Pancreas (tissue), 10 donors: ENCODE measurements around the gene CES3. TPM values are rescaled to one million over a fixed set of nuclear protein-coding genes. Genes with fewer than 3 reads are reported as not detected.
A peak's percentile ranks its signal among the peaks of the same experiment; 100 is the strongest.

Experiments used
- ATAC-seq, 4 donors: fragments of 200-7000 bp; cut with Tn5 transposase; one replicate each; pipeline versions ENCODE4 v1.8.0 to v1.9.1; 2020; ENCODE audit warnings: mild to moderate bottlenecking in 4 of 4, moderate library complexity in 4 of 4
- DNase-seq, 6 donors: peaks; one replicate each; pipeline ENCODE4 v3.0.0-alpha.2; 2020
- FAIRE-seq: peaks from 2 replicates; lab custom pipeline; 2012; peaks lifted over from hg19 to GRCh38; lab: Jason Lieb, UNC
- H3K27ac ChIP-seq, 4 donors: fragments of 200-600 bp; sonication (generic); 1 replicate in 3 of 4; 2 replicates in 1 of 4; pipeline versions ENCODE4 v1.5.0 to v1.8.0; 2020
- H3K27me3 ChIP-seq, 4 donors: fragments of 200-600 bp; one replicate each; pipeline ENCODE4 v1.8.0; 2021
- H3K36me3 ChIP-seq, 3 donors: fragments of 200-600 bp; sonication (generic) in 1 of 3; one replicate each; pipeline versions ENCODE4 v1.5.0 to v1.8.0; 2020 to 2021
- H3K4me1 ChIP-seq, 3 donors: fragments of 200-600 bp; one replicate each; pipeline ENCODE4 v1.8.0; 2021
- H3K4me3 ChIP-seq, 4 donors: fragments of 200-600 bp; sonication (generic) in 2 of 4; one replicate each; pipeline versions ENCODE4 v1.5.0 to v1.8.0; 2020 to 2021
- H3K9me3 ChIP-seq, 4 donors: fragments of 200-600 bp; one replicate each; pipeline ENCODE4 v1.8.0; 2021
- WGBS, 2 donors: extraction: QIAGEN DNeasy Blood & Tissue Kit; methylation state at CpG; one replicate each; pipeline ENCODE4 v1.1.7; 2013; 5-methylcytosine and 5-hydroxymethylcytosine counted together
- intact Hi-C, 3 donors: fragments of 100-400 bp; cut with DNase I; formaldehyde crosslinking; loops; one replicate each; pipeline versions ENCODE4 v1.11.1 to v1.14.2; 2022
- polyA plus RNA-seq, 2 donors: library from polyadenylated mRNA; stranded (reverse); fragments of 200-250 nt; gene quantifications; one replicate each; pipeline ENCODE4 v1.2.3, GENCODE V29; 2013
- total RNA-seq, 6 donors: library from RNA; stranded (reverse); fragmentation: NEBNext Ultra II Directional in 4 of 6; extraction: Animal tissue kit (Norgen Biotek cat#: 25700) in 4 of 6; gene quantifications; one replicate each; pipeline versions ENCODE4 v1.2.1 to v1.2.4, GENCODE V29; 2021 to 2023
- TF ChIP-seq, protein P1 (sequence below), 4 donors: fragments of 200-600 bp; sonication (generic) in 3 of 4; IDR thresholded peaks; one replicate each; pipeline versions ENCODE4 v1.5.0 to v1.8.0; 2021; ENCODE audit warnings: antibody characterized with exemption in 4 of 4
- donor health status: healthy with polysubstance abuse.
- donor health status: DM: no; HTN: no; CAD: no; lungs with moderate emphysema.
- donor health status: DM: no; HTN: no; CAD: no.
- donor health status: control.
- donor health status: control.
- donor health status: Bipolar disorder and iron deficiency.
- donor health status: DM: yes; HTN: yes; CAD: no.
- donor health status: DM: no; HTN: no; CAD: no.
- donor health status: DM: no; HTN: no; CAD: no.
- donor health status: DM: yes; HTN: yes; CAD: no.

CES3 gene
- total and polyA plus RNA-seq, 8 donors = 1.9 to 7.3 (median 5.2) TPM

DNA sequence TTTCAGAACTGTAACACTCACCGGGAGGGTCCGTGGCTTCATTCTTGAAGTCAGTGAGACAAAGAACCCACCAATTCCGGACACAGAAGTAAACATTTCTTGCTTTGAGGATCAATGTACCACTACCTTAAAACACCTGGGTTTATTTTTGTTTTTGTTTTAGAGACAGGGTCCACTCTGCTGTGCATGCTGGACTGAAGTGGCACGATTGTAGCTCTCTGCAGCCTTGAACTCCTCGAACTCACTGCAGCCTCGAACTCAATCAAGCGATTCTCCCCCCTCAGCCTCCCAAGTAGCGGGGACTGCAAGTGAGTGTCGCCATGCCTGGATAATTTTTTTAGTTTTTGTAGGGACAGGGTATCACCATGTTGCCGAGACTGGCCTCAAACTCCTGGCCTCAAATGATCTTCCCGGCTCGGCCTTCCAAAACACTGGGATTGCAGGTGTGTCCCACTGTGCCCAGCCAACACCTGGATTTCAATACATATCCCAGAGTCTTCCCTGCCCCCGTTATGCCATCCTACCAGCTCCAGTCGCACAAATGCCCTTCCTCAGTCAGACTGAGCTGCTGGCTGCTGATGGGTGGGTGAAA is 14.3 kb downstream of the CES3 start:
- no peaks in the 10 kb centered on the region for H3K27me3 ChIP-seq
- 55 to 61% methylated on average over 14 of the region's 14 CpGs for WGBS, 2 donors
- TF ChIP-seq, protein P1, sequence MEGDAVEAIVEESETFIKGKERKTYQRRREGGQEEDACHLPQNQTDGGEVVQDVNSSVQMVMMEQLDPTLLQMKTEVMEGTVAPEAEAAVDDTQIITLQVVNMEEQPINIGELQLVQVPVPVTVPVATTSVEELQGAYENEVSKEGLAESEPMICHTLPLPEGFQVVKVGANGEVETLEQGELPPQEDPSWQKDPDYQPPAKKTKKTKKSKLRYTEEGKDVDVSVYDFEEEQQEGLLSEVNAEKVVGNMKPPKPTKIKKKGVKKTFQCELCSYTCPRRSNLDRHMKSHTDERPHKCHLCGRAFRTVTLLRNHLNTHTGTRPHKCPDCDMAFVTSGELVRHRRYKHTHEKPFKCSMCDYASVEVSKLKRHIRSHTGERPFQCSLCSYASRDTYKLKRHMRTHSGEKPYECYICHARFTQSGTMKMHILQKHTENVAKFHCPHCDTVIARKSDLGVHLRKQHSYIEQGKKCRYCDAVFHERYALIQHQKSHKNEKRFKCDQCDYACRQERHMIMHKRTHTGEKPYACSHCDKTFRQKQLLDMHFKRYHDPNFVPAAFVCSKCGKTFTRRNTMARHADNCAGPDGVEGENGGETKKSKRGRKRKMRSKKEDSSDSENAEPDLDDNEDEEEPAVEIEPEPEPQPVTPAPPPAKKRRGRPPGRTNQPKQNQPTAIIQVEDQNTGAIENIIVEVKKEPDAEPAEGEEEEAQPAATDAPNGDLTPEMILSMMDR (IDR thresholded peaks at IDR 0.05) = no peak
- FAIRE-seq = no peak
- no peak overlapping the region for H3K4me3 ChIP-seq
- H3K4me1 ChIP-seq = no peaks in the 10 kb centered on the region
- H3K36me3 ChIP-seq = no peaks in the 10 kb centered on the region
- no peak for ATAC-seq
- H3K9me3 ChIP-seq = no peaks in the 10 kb centered on the region
- no peak for DNase-seq
- H3K27ac ChIP-seq = no peak overlapping the region
- intact Hi-C loops = loop anchor here (5.0 to 10.0 kb wide), 4 partner anchors 61 to 189 kb away; partner anchors contain the start of genes B3GNT9 (in 2 of the 3), CDH16 (in 1 of the 3), FBXL8 (in 1 of the 3) and HSF4 (in 1 of the 3)

DNA sequence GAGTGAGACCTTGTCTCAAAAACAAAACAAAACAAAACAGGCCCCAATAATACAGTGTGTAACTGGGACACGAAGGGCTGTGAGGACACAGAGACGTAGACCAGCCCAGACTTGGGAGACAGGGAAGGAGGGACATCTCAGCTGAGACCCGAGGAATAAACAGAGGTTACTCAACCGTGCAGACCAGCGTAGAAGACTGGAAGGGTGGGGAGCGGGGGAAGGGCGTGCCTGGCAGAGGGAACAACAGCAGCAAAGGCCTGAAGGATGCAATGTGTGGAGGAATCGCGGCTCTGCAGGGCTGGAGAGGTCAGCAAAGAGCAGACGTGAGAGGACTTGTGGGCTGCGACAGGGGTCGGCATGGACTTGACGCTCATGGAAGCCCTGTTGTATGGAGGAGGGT is 15.7 kb downstream of the CES3 start:
- Histone ChIP-seq H3K4me3 (no peak overlapping the region), H3K27ac (no peak overlapping the region), H3K36me3 (no peaks in the 10 kb centered on the region), H3K9me3 (no peaks in the 10 kb centered on the region), H3K27me3 (no peaks in the 10 kb centered on the region), H3K4me1 (no peaks in the 10 kb centered on the region)
- no peak for ATAC-seq
- DNase-seq = no peak
- intact Hi-C loops = loop anchor here (5.0 to 10.0 kb wide), 4 partner anchors 62 to 188 kb away; partner anchors contain the start of genes B3GNT9 (in 2 of the 3), CDH16 (in 1 of the 3), FBXL8 (in 1 of the 3) and HSF4 (in 1 of the 3)
- TF ChIP-seq, protein P1 (IDR thresholded peaks at IDR 0.05) = no peak
- FAIRE-seq = no peak
- WGBS, 2 donors = 36 to 43% methylated on average over 13 of the region's 13 CpGs

DNA sequence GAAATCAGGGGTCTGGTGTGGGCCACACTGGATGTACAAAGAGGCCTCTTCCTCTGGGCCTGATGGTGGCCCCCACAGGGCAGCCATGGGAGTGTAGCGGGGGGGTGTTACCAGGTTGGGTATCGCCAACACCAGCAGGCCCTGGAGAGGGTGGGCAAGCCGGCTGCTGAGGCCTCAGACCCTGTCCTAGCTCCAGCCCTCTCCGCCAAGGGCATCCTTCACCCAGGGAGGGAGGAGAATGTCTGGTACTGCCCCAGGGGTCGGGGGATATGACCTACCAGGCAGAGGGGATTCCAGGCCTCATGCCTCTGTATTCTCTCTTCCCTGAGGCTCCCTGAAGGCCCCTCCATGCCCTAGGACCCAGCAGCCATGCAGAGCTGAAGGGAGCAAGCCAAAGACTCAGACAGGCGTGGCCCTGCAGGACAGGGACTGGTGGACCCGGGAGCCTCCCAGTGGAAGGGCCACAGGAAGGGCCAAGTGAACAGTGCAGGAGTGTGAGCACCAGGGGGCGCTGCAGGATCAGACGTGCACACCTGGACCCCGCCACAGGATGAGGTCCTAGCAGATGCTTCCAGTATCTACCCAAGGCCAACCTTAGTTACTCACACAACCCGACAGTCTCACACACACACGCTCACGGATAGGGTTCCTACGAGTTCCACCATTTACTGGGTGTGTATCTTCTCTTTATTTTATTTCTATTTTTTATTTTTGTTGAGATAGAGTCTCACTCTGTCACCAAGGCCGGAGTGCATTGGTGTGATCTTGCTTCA is 16.5 kb downstream of the CES3 start:
- intact Hi-C loops = loop anchor here (5.0 to 10.0 kb wide), 4 partner anchors 63 to 187 kb away; partner anchors contain the start of genes B3GNT9 (in 2 of the 3), CDH16 (in 1 of the 3), FBXL8 (in 1 of the 3) and HSF4 (in 1 of the 3)
- FAIRE-seq = no peak
- 21 to 23% methylated on average over 15 of the region's 15 CpGs for WGBS, 2 donors
- DNase-seq = peak; percentile 74 to 97 (median 89)
- no peaks in the 10 kb centered on the region for H3K4me1 ChIP-seq
- TF ChIP-seq, protein P1 (IDR thresholded peaks at IDR 0.05) = peak; percentile 87 to 96 (median 91)
- H3K27me3 ChIP-seq = no peaks in the 10 kb centered on the region
- peak; percentile 92 to 100 (median 98) for ATAC-seq
- H3K4me3 ChIP-seq = no peak overlapping the region
- no peak overlapping the region for H3K27ac ChIP-seq
- no peaks in the 10 kb centered on the region for H3K9me3 ChIP-seq
- no peaks in the 10 kb centered on the region for H3K36me3 ChIP-seq

DNA sequence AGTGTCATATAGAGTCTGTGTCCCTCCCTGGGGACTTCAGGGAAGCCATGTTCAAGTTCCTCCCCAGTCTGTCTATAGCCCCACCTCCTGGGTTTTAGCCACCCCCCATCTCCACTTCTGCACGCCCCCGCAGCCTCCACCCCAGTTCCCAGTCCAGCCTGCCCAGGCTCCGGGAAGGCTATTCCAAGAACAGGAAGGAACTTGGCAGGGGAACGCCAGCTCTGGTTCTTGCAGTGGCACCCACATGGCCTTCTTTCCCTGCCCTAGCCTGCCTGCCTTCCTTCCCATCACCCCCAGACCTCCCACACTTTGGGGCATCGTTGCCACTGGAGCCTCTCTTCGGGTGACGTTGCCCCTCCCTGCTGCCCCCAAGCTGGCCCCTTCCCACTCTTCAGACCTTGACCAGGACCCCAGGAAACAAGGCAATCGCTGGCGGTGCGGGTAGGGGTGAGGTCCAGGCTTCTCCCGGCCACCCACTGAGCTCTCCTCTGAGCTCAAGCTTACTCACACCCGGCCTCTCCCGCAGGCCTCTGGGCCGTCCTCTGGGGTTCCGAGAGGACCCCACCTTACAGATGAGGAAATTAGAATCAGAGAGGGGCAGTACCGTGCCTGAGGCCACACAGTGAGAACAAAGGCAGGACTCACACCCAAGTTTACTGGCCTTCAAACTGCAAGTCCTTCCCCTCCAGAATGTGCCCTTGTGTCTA is 18.1 kb downstream of the CES3 start:
- Histone ChIP-seq H3K27ac (no peak overlapping the region), H3K4me1 (no peaks in the 10 kb centered on the region), H3K9me3 (no peaks in the 10 kb centered on the region), H3K27me3 (no peaks in the 10 kb centered on the region), H3K4me3 (no peak overlapping the region), H3K36me3 (no peaks in the 10 kb centered on the region)
- WGBS, 2 donors = 53 to 71% methylated on average over 16 of the region's 16 CpGs
- ATAC-seq (peak in 2 of 4 donors; percentile 7 to 44), DNase-seq (no peak), FAIRE-seq (no peak)
- intact Hi-C loops = loop anchor here (5.0 to 10.0 kb wide), 4 partner anchors 64 to 186 kb away; partner anchors contain the start of genes B3GNT9 (in 2 of the 3), CDH16 (in 1 of the 3), FBXL8 (in 1 of the 3) and HSF4 (in 1 of the 3)
- TF ChIP-seq, protein P1 (IDR thresholded peaks at IDR 0.05) = no peak
